GM12865 (cell line): ENCODE data around the gene NEK5.

ENCODE experiments used
- DNase-seq: peaks from one replicate; pipeline ENCODE4 v3.0.0; 2010; ENCODE audit warnings: low read depth
- H3K4me3 ChIP-seq: 2 replicates; pipeline ENCODE4 v1.5.1; 2011; ENCODE audit warnings: mild to moderate bottlenecking, low read depth, low read length, control low read depth
- TF ChIP-seq, protein P1 (sequence below): IDR thresholded peaks from 2 replicates; pipeline ENCODE4 v1.5.1; 2011; ENCODE audit warnings: low read length, control low read depth, low read depth, inconsistent platforms; ENCODE audit not compliant: insufficient read depth; ENCODE audit errors: missing control alignments

NEK5 gene

DNA sequence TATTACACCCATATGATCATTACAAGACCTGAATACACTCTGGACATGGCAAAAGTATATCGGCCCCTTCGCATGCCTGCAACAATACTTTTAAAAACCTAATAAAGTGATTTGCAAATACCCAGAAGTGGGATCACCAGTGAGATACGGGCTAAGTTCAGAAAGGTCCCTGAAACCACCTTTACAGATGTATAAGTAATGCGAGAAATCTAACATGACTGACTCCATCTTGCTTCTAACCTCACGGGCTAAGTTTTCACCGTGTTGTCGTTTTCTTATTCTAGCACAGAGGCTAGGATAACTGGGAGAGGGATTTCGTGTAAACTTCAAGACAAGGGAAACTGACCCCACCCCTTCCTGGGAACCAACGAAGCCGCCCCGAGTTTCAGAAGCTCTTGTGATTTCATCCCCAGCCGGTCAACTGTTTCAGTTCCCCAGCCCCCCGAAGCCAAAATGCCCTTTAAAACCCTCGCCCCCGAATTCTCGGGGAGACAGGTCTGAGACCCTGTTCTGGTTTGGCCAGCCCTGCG is 29.8 kb upstream of the NEK5 start:
- TF ChIP-seq, protein P1, sequence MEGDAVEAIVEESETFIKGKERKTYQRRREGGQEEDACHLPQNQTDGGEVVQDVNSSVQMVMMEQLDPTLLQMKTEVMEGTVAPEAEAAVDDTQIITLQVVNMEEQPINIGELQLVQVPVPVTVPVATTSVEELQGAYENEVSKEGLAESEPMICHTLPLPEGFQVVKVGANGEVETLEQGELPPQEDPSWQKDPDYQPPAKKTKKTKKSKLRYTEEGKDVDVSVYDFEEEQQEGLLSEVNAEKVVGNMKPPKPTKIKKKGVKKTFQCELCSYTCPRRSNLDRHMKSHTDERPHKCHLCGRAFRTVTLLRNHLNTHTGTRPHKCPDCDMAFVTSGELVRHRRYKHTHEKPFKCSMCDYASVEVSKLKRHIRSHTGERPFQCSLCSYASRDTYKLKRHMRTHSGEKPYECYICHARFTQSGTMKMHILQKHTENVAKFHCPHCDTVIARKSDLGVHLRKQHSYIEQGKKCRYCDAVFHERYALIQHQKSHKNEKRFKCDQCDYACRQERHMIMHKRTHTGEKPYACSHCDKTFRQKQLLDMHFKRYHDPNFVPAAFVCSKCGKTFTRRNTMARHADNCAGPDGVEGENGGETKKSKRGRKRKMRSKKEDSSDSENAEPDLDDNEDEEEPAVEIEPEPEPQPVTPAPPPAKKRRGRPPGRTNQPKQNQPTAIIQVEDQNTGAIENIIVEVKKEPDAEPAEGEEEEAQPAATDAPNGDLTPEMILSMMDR: no peak
- H3K4me3 ChIP-seq: peak overlapping the region; percentile 77
- DNase-seq: peak; percentile 54

DNA sequence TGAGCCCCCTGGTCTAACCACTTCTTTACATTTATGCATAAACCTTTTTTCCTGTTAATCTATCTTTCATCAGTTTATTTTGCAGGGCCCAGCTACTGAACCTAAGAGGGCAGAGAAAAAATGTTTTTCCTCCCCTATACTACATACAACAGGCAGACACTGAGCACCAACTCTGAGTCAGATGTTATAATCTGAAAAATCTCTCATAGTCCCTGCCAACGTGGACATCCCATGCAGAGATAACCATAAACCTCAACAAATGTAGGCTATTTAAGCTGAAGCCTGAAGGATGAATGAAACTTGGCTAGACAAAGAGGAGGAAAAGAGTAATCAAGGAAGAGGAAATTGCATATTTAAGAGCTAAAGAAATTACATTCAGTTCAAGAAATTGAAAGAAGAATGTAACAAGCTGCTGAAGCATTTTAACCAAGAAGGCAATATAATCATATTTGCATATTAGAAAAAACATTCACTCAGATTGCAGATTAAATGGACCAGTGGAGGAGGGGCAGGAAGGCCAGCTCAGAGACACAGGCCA is 27.9 kb upstream of the NEK5 start:
- DNase-seq: no peak
- no peak overlapping the region for H3K4me3 ChIP-seq
- TF ChIP-seq, protein P1: no peak

DNA sequence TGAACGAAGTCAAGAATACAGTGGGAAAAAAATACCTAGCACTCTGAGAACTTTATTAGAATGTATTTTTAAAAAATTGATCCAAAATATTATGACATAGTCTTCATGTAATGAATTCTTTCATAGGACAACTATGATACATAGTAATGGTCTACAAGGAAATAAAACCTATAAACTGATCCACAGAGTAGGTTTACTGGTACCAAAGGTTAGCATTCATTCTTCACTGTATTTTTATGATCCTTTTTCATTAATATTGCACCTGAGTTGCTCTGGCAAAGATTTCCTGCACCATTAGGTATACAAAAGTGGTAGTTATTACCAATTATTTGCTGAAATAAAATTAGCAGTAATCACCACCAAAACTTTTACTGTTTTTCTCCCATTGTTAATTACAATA is 26.3 kb upstream of the NEK5 start:
- DNase-seq: no peak
- TF ChIP-seq, protein P1: no peak
- H3K4me3 ChIP-seq: no peak overlapping the region

DNA sequence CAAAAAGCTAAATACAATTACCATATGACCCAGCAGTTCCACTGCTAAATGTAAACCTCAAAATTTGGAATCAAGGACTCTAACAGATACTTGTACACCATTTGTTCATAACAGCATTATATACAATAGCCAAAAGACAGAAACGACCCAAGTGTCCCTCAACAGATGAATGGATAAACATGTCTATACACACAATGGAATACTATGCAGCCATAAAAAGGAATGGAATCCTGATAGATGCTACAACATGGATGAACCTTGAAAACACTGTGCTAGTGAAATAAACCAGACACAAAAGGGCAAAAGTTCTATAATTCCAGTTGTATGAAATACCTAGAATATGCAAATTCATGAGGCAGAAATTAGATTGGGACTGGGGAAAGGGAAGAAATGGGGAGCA is 18.4 kb upstream of the NEK5 start:
- no peak for DNase-seq
- no peak overlapping the region for H3K4me3 ChIP-seq
- TF ChIP-seq, protein P1: no peak

DNA sequence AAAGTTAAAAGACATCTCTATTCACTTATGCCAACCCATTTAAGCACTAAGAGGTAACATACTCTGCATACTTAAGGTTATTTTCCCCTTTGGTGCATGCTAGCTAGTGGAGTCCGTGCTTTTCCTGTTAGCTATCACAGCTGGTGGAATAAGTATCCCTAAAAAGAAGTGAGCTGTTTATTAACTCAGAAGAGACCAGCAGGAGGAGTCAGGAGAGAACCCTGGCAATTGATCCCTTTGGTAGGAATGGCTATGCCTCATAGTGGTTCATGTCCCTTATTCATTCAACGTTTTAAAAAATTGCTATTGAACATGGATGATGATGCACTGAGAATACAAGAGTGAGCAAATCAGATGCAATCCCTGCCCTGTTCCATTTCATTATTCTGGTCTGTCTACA is 12.4 kb upstream of the NEK5 start:
- no peak overlapping the region for H3K4me3 ChIP-seq
- DNase-seq: no peak
- TF ChIP-seq, protein P1: no peak

DNA sequence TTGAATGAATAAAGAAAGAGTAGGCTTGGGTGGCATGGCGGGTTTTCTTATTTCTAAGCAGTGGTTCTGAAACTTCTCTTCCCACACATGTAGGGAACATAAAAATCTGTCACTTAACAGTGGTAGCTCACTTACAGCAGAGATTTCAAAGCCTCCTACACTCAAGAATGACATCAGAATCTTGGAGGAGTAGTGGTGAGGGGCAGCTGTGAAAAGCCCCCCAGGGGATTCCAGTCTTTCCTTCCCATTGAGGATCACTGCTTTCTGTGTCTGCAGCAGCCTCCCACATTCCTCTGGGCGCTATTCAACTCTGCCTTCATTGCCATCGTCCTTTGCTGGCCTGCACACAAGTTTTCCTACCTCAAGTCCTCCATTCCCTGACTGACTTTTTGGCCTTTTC is 8.6 kb upstream of the NEK5 start:
- no peak for DNase-seq
- TF ChIP-seq, protein P1: no peak
- H3K4me3 ChIP-seq: no peak overlapping the region

DNA sequence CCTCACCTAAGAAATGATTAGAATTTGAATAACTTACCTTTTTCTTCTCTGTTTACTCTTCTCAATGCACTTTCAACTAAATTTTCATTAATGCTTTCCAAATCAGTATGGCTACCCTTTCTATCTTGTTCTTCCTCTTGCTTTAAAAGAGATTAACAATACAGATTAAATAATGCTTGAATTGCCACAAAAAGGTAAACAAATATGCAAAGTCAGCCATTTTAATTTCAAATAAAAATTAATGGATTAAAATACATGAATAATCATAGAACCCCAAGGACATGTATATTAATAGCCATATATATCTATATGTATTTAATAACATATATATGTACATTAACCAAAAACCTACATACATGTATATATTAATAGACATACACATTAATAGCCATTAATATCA is 7.9 kb upstream of the NEK5 start:
- TF ChIP-seq, protein P1: no peak
- no peak for DNase-seq
- H3K4me3 ChIP-seq: no peak overlapping the region
